Glomerular endothelial cell (primary cell): ENCODE measurements around the gene STAT6. TPM values are rescaled to one million over a fixed set of nuclear protein-coding genes. Genes with fewer than 3 reads are reported as not detected.
"Not testable (repeated sequence)": the region's sequence is repeated elsewhere in the genome, so short reads cannot be mapped to it uniquely, and the experiment has no call there.

ENCODE experiments used
- DNase-seq: peaks from one replicate; pipeline ENCODE4 v3.0.0-alpha.2; 2011; ENCODE audit warnings: low read depth, low spot score; ENCODE audit errors: extremely low read depth
- total RNA-seq: library from RNA; depleted of rRNA; stranded (reverse); fragments of >200 nt; gene quantifications from 2 replicates; pipeline ENCODE4 v1.2.3, GENCODE V29; 2015

The STAT6 gene
- total RNA-seq, 1 donor from 2014 or later, result 91.2 TPM

GRCh38 chr12:57088354-57089270 is 22.6 kb downstream of the STAT6 start, which contains the start of gene NAB2:
Gene NAB2 (plus strand): TSS chr12:57089114. CDS start chr12:57089272, 158 bp downstream.
- DNase-seq, result no peak

GRCh38 chr12:57087691-57088353 is 23.3 kb downstream of the STAT6 start:
- no peak for DNase-seq

GRCh38 chr12:57087010-57087690 is 24.0 kb downstream of the STAT6 start:
- no peak for DNase-seq

GRCh38 chr12:57086493-57087009 is 24.6 kb downstream of the STAT6 start:
- DNase-seq, result no peak

GRCh38 chr12:57085999-57086492 is 25.1 kb downstream of the STAT6 start:
- DNase-seq, result no peak

- no peak for DNase-seq
These were observed 30.3 kb downstream of the STAT6 start for GRCh38 chr12:57080855-57081254.

GRCh38 chr12:57079821-57080220 is 31.3 kb downstream of the STAT6 start:
- no peak for DNase-seq

- peak; percentile 100 for DNase-seq
These were observed 32.4 kb downstream of the STAT6 start, which contains the start of gene NEMP1 for GRCh38 chr12:57078519-57079404. Gene NEMP1 (minus strand): TSS chr12:57078791. CDS start chr12:57078745, 46 bp downstream.

- not testable (repeated sequence) for DNase-seq
These were observed 37.4 kb downstream of the STAT6 start for GRCh38 chr12:57073566-57074450.

- DNase-seq, result no peak
These were observed 38.5 kb downstream of the STAT6 start for GRCh38 chr12:57072661-57073060.

GRCh38 chr12:57069523-57069922 is 41.6 kb downstream of the STAT6 start:
- DNase-seq, result peak; percentile 76

- DNase-seq, result no peak
These were observed 44.9 kb downstream of the STAT6 start for GRCh38 chr12:57066245-57066644.

GRCh38 chr12:57063991-57064685 is 47.0 kb downstream of the STAT6 start:
- no peak for DNase-seq

- DNase-seq, result no peak
These were observed 52.7 kb downstream of the STAT6 start for GRCh38 chr12:57058454-57058853.

GRCh38 chr12:57057067-57057751 is 54.0 kb downstream of the STAT6 start:
- no peak for DNase-seq

- DNase-seq, result no peak
These were observed 55.3 kb downstream of the STAT6 start for GRCh38 chr12:57055824-57056223.

GRCh38 chr12:57053901-57054300 is 57.3 kb downstream of the STAT6 start:
- not testable (repeated sequence) for DNase-seq
